ENCODE results near the gene HIPK2.

DNA sequence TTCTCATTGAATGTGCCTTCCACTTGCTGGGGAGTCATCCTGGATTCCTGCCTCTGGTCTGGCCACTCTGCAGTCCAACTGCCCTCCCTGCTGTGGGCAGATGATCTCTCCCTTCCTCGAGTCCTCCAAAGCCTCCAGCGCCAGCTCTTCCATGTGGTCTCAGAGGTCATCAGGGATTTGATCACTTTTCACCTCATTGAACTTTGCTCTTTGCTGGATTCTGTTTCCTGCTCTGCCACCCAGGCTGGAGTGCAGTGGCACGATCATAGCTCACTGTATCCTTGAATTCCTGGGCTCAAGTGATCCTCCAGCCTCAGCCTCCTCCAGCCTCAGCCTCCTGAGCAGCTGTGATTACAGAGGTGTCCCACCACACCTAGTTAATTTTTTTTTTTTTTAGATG lies 29.2 kb upstream of the HIPK2 start:
- TF ChIP-seq, protein P1, sequence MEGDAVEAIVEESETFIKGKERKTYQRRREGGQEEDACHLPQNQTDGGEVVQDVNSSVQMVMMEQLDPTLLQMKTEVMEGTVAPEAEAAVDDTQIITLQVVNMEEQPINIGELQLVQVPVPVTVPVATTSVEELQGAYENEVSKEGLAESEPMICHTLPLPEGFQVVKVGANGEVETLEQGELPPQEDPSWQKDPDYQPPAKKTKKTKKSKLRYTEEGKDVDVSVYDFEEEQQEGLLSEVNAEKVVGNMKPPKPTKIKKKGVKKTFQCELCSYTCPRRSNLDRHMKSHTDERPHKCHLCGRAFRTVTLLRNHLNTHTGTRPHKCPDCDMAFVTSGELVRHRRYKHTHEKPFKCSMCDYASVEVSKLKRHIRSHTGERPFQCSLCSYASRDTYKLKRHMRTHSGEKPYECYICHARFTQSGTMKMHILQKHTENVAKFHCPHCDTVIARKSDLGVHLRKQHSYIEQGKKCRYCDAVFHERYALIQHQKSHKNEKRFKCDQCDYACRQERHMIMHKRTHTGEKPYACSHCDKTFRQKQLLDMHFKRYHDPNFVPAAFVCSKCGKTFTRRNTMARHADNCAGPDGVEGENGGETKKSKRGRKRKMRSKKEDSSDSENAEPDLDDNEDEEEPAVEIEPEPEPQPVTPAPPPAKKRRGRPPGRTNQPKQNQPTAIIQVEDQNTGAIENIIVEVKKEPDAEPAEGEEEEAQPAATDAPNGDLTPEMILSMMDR (optimal IDR thresholded peaks at IDR 0.05 in 1 of 3, IDR thresholded peaks at IDR 0.05 in 1 of 3, conservative IDR thresholded peaks at IDR 0.05 in 1 of 3; ENCODE audit: extremely low read depth in 1 of 3, insufficient read depth in 2 of 3, low read length in 3 of 3): no peak
- TF ChIP-seq EZH2 (IDR thresholded peaks at IDR 0.05; ENCODE audit: low read length): no peak
